Stimulated activated CD4-positive, alpha-beta T cell treated with anti-CD3 and anti-CD28 coated beads, Interleukin-4, amount 100 ng/mL, for 1 hour (primary cell): ENCODE results near the gene TBX2.

Experiments used
- DNase-seq: peaks from one replicate; pipeline ENCODE4 v3.0.0-alpha.2; 2020

The TBX2 gene

DNA sequence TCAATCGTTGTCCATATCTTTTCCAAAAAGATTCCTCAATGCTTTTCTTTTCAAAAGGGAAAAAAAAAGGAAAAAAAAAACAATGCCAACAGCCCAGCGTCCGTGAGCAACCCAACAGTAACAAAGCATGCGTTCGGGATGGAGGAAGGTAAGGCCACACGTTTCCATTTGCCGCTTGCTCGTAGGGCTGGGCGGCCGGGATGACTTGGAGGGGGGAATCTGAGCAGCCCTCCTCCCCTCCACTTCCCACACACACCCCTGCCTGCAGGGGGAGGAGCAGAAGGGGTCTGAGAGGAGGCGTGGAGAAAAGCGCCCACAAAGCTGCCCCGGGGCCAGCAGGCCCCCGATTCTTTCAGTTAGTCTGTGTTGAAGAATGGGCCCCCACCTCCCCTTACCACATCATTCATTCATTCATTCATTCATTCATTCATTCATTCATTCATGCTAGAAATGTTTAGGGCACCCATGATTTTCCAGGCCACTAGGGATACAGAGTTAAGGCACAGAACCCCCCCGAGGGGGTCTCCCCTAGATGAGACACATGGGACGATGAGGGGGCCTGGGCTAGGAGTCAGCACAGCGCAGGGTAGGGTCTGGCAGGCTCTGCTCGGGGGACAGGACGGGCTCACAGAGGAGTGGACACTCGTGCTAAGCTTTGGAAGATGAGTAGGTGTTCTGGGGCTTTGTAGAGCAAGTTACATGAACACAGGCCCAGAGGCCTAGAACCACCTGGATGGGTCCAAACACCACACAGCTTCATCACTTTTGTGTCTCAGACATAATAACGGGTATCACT lies 10.9 kb upstream of the TBX2 start:
- no peak for DNase-seq

- peak; percentile 56 for DNase-seq
Observed at GRCh38 chr17:61389670-61390478, 9.8 kb upstream of the TBX2 start.

GRCh38 chr17:61390479-61390791 lies 9.2 kb upstream of the TBX2 start:
- no peak for DNase-seq

- DNase-seq, result no peak
Observed at GRCh38 chr17:61391595-61392291, 7.9 kb upstream of the TBX2 start.

- no peak for DNase-seq
Observed at GRCh38 chr17:61392679-61393078, 7.0 kb upstream of the TBX2 start.

- DNase-seq, result no peak
Observed at GRCh38 chr17:61393550-61393903, 6.1 kb upstream of the TBX2 start.

- no peak for DNase-seq
Observed at GRCh38 chr17:61393904-61394629, 5.6 kb upstream of the TBX2 start.

DNA sequence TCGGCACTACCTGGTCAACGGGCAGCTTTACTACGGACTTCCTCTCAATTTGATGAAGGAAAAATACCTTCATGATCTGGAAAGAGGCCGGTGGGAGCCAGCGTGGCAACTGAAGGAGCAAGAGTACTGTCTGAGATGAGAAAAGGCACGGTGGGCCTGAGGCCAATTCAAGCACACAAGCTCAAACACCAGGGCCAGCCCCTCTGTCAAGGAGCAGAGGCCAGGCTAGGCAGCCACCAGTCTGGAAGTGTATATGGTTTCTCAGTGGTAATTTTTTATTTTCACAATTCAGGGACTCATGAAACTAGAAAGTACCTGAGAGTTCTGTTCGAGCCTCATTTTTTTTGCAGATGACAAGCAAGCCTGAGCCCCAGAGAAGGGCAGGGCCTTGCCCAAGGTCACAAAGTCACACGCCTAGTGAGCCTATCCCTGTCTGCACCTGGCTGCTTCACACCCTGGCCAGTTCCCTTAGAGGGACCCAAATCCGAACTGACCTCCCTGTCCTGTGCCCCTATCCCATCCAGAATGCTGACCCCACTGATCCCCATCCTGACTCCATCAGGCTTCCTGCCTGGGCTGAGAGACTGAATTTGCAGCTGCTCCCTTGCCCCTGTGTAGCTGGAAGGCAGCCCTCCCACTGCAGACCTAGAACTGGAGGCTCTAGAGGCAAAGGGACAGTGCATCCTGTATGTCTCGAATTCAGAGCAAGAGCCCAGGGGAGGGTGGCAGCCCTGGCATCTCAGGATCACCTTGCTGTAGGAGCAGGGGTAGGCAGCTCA lies 4.8 kb upstream of the TBX2 start:
- DNase-seq, result no peak

GRCh38 chr17:61395409-61395982 lies 4.1 kb upstream of the TBX2 start:
- DNase-seq, result no peak

DNA sequence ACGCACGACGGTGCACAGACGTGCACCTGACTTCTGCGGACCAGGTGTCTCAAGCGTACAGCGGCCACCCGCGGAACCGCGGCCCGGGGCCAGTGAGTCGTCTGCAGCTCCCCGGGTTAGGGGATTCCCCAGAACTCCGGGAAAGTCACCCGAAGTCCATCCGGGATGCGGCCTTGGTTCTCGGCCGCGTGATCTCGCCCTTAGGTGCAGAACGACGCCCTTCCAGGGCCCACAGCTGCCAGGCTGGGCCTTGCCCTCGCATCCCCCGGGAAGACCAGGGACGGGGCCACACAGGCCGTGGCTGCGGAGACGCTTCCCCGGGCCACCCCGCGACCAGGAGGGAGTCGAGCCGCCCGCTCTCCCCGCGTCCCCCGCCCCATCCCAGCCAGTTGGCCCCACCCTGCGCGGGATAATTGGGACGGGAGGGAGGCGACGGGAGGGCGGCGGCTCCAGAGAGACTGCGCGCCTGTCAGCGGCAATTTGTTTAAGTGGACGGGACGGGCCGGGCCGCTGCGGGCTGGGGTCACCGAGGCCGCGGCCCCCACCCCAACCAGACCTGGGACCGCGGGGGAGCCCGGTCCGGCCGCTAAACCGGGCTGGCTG lies 3.6 kb upstream of the TBX2 start:
- DNase-seq, result no peak

DNA sequence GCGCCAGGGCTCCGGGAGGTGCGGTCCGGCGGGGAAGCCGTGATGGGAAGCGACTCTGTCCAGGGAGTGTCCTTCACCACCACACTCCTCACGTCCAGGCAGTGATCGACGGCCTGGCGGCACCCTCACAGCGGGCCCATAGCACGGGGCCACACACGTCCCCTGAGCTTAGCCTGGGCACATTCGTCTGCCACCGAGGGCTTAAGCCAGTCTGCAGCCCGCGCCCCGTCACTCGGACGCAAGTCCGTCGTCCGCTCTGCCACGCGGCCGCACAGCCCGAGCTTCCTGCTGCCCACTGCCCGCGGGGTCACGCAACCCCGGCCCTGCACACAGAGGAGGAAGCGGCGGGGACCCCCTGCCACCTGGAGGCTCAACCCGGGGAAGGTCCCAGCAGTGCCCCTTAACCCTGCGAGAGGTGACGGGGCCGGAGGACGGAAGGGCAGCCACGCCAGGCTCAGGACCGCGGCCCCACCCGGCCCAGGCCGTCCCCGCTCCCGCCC lies 3.0 kb upstream of the TBX2 start:
- DNase-seq, result no peak

DNA sequence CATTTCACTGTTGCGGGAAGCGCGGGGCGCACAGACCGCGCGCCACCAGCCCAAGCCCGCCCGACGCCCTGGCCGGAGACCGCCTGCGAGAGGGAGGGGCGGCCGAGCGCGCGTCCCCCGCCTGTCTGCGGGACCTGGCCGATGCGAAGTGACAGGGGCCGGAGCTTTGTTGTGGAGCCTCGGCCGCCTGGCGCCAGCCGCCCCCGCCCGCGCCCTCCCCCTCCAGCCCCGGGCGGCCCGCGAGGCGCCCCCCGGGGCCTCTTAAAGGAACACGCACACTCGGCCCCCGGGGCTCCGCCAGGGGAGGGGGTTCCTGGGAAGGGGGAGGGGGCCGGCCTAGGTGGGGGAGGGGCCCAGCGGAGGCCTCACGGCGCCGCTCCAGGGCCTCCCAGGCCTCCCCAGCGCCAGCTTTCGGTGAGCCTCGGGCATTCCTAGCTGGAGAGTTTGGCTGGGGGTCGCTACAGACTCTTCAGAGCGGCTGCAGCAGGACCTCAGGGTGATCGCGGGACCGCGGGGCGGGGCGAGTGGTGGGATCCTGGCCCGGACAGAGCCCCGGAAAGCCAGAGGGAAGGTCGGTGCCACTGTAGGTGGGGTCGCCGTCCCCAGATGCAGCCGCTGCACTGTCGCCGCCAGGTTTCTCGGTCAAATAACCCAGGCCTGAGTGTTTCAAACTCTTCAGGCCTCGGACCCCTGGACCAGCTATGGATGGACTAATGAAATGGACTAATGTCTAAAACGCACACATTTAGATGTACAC lies 2.4 kb upstream of the TBX2 start:
- no peak for DNase-seq

GRCh38 chr17:61398721-61399130 lies 917 bp upstream of the TBX2 start:
- DNase-seq, result no peak

DNA sequence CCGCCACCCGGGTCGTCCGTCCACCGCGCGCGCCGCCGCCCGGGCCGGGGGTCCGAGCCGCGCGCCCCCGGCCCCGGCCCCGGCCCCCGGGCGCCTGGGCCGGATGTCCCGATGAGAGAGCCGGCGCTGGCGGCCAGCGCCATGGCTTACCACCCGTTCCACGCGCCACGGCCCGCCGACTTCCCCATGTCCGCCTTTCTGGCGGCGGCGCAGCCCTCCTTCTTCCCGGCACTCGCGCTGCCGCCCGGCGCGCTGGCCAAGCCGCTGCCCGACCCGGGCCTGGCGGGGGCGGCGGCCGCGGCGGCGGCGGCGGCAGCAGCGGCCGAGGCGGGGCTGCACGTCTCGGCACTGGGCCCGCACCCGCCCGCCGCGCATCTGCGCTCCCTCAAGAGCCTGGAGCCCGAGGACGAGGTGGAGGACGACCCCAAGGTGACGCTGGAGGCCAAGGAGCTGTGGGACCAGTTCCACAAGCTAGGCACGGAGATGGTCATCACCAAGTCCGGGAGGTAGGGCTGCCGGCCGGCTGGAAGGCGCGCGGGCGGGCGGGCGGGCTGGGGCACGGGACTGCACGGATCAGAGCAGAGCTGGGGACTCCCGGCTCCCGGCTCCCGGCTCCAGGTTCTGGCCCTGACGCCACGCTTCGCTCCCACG lies 548 bp downstream of the TBX2 start:
- DNase-seq, result no peak

DNA sequence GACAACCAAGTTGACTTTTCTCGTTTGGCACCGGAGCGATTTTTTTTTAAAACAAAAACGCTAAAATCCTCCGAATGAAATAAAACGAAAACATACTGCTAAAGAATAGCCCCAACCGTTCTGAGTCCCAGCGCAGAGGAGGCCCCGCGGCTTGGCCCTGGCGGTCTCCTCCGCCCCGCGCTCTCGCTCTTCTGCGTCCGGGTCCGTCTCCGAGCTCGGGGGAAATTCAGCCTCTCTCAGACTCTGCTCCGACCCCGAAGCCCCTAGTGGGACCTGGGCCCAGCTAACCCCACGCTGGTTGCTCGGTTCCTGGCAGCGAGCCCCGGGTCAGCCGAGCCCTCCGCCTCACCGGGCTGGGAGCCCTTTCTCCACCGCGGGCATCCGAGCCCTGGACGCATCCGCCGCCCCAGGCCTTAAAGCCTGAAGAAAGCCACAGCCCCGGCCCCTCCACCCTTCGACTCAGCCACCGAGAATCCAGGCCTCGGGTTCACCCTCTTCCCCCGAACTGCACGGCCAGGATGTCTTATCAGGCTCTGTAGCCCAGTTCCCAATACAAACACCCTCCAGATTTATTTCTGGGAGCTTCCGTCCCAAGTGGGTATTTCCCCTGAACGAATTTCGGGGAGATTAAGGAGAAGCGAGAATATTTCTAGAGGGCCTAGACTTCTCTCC lies 1.2 kb downstream of the TBX2 start:
- DNase-seq, result no peak

DNA sequence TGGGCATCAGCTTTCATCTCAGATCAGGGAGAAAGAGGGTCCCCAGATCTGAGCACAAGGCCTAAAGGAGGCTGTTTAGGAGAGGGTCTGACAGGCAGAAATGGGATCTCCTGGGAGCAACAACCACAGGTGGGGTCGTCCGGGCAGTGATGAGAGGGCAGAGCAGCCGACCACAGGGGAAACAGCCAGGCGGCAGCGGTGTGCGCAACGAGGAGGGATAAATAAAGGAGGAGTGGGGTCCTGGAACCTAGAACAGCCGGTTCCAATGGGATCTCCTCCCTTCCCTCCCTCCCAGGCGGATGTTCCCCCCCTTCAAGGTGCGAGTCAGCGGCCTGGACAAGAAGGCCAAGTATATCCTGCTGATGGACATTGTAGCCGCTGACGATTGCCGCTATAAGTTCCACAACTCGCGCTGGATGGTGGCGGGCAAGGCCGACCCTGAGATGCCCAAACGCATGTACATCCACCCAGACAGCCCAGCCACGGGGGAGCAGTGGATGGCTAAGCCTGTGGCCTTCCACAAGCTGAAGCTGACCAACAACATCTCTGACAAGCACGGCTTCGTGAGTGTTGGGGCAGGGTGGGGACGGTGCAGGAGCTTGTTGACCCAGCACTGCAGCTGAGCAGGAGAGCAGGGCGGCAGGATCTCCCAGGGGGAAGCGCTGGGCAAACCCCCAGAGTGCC lies 1.9 kb downstream of the TBX2 start:
- no peak for DNase-seq

DNA sequence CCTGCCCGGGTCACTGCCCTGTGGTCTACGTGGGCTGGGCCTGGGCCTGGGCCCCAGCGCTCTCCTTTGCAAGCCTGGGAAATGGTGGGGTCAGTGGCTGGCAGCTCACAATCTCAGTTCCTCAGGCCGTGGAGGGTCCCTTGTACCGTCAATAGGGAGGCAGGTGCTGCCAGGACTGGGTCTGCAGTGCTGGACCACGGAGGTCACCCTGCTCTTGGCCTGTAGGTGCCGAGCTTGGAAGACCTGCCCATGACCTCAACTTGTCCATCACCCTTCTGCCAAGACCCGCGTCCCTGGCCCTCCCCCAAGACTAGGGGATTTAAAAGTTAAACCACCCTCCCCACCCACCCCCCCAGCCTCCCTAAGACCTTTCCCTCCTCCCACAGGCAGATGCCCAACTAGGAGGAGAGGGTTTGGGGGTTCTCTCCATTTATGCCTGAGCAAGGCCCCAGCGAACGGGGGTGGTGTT lies 2.5 kb downstream of the TBX2 start:
- DNase-seq, result no peak

GRCh38 chr17:61402978-61403800 lies 3.5 kb downstream of the TBX2 start:
- DNase-seq, result no peak
